HepG2 (cell line): ENCODE measurements around the gene COPZ2. TPM values are rescaled to one million over a fixed set of nuclear protein-coding genes. Genes with fewer than 3 reads are reported as not detected.

Source experiments
- CTCF ChIP-seq: sonication (generic); formaldehyde crosslinking; IDR thresholded peaks from 2 replicates; pipeline ENCODE4 v1.5.0; 2020; ENCODE audit warnings: mild to moderate bottlenecking, missing genetic modification reagents, moderate library complexity
- EZH2 ChIP-seq: conservative IDR thresholded peaks from 2 replicates; pipeline ENCODE4 v1.6.1; 2012; ENCODE audit warnings: mild to moderate bottlenecking, low read depth, low read length, moderate library complexity
- GABPB1 ChIP-seq: IDR thresholded peaks from 2 replicates; pipeline ENCODE4 v1.6.1; 2016; ENCODE audit warnings: mild to moderate bottlenecking, missing genetic modification reagents, moderate library complexity, missing compliant biosample characterization
- MEIS1 ChIP-seq: sonication (generic); formaldehyde crosslinking; IDR thresholded peaks from 2 replicates; pipeline ENCODE4 v1.9.0; 2021; ENCODE audit warnings: mild to moderate bottlenecking, missing genetic modification reagents, moderate library complexity, borderline replicate concordance
- NCOA1 ChIP-seq: sonication (generic); formaldehyde crosslinking; IDR thresholded peaks from 2 replicates; pipeline ENCODE4 v1.9.0; 2021; ENCODE audit warnings: missing genetic modification reagents
- SALL1 ChIP-seq: sonication (generic); formaldehyde crosslinking; IDR thresholded peaks from 2 replicates; pipeline ENCODE4 v1.8.0; 2022; ENCODE audit warnings: mild to moderate bottlenecking, missing genetic modification reagents
- SMARCC2 ChIP-seq: fragments of 450-650 bp; IDR thresholded peaks from 2 replicates; pipeline ENCODE4 v1.6.1; 2017; ENCODE audit warnings: antibody characterized with exemption, mild to moderate bottlenecking
- SMC3 ChIP-seq: IDR thresholded peaks from 2 replicates; pipeline ENCODE4 v1.6.1; 2011; ENCODE audit warnings: low read length, improper control_type of control experiment
- YEATS2 ChIP-seq: sonication (generic); formaldehyde crosslinking; IDR thresholded peaks from 2 replicates; pipeline ENCODE4 v1.4.0; 2020; ENCODE audit warnings: missing genetic modification reagents, borderline replicate concordance
- YEATS4 ChIP-seq: sonication (generic); formaldehyde crosslinking; IDR thresholded peaks from 2 replicates; pipeline ENCODE4 v1.4.0; 2020; ENCODE audit warnings: missing genetic modification reagents, borderline replicate concordance
- ZFY ChIP-seq: sonication (generic); formaldehyde crosslinking; IDR thresholded peaks from 2 replicates; pipeline ENCODE4 v1.4.0; 2020; ENCODE audit warnings: missing genetic modification reagents
- polyA plus RNA-seq, 8 experiments: library from polyadenylated mRNA; depleted of rRNA in 3 of 8; stranded (reverse) in 7 of 8; unstranded in 1 of 8; fragments of >200 nt; fragmentation: Illumina TruSeq in 4 of 8; extraction: Trizol in 4 of 8; gene quantifications; 2 replicates each; pipeline versions ENCODE4 v1.2.1 to v1.2.3, GENCODE V29; 2011 to 2016; ENCODE audit warnings: low read depth in 4 of 8, missing spikeins in 1 of 8, mixed read lengths in 1 of 8; ENCODE audit not compliant: insufficient read depth in 1 of 8
- total RNA-seq, 5 experiments: library from RNA; depleted of rRNA; stranded (reverse); fragments of >200 nt; fragmentation: Illumina TruSeq; extraction: Trizol; gene quantifications; 2 replicates each; pipeline ENCODE4 v1.2.3, GENCODE V29; 2016; ENCODE audit warnings: low read depth in 1 of 5
- TF ChIP-seq, protein P1 (sequence below): sonication (generic); formaldehyde crosslinking; IDR thresholded peaks from 2 replicates; pipeline ENCODE4 v1.4.0; 2020; ENCODE audit warnings: missing genetic modification reagents, borderline replicate concordance
- TF ChIP-seq, protein P2 (sequence below): sonication (generic); formaldehyde crosslinking; IDR thresholded peaks from 2 replicates; pipeline ENCODE4 v1.5.1; 2020; ENCODE audit warnings: missing genetic modification reagents, mild to moderate bottlenecking, borderline replicate concordance

COPZ2 gene
- total and polyA plus RNA-seq, 2 of the 13 experiments (the other 11 are each of a cell fraction or from before 2014, with no cell fraction given) = 0.61 to 1.5 TPM

DNA sequence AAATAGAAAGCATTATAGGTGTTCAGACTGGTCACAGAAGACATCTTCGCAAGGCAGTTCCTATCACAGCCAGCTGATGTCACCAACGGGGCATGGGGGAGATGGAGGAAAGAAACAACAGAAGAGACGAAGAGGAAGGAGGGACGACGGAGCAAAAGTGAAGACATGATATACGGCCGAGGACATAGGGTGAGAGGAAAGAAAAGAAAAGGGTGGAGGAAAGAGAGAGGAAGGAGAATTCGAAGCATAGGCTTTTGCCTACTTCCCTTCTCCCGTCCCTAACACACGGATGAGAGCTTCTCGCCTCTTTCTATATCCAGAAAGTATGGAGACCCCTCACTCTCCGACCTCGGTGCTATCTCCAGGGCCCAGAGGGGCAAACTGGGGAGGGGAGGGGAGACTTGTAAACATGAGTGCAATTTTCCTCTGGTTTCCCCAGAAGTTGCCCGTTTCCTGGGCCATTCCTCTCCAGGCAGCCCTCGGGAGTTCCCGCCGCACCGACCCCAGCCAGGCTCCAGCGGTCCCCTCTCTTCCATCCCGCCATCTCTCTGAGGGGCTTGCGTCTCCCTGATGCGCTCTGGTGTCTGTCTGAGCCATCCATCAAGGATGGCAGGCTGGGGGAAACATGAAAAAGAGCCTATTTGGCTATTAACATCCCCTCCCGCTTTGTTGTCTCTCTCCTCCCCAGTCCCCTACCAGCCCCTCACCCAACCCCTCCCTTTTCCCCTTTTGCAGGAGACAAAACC lies 26.0 kb downstream of the COPZ2 start (continued):
- TF ChIP-seq, protein P1, sequence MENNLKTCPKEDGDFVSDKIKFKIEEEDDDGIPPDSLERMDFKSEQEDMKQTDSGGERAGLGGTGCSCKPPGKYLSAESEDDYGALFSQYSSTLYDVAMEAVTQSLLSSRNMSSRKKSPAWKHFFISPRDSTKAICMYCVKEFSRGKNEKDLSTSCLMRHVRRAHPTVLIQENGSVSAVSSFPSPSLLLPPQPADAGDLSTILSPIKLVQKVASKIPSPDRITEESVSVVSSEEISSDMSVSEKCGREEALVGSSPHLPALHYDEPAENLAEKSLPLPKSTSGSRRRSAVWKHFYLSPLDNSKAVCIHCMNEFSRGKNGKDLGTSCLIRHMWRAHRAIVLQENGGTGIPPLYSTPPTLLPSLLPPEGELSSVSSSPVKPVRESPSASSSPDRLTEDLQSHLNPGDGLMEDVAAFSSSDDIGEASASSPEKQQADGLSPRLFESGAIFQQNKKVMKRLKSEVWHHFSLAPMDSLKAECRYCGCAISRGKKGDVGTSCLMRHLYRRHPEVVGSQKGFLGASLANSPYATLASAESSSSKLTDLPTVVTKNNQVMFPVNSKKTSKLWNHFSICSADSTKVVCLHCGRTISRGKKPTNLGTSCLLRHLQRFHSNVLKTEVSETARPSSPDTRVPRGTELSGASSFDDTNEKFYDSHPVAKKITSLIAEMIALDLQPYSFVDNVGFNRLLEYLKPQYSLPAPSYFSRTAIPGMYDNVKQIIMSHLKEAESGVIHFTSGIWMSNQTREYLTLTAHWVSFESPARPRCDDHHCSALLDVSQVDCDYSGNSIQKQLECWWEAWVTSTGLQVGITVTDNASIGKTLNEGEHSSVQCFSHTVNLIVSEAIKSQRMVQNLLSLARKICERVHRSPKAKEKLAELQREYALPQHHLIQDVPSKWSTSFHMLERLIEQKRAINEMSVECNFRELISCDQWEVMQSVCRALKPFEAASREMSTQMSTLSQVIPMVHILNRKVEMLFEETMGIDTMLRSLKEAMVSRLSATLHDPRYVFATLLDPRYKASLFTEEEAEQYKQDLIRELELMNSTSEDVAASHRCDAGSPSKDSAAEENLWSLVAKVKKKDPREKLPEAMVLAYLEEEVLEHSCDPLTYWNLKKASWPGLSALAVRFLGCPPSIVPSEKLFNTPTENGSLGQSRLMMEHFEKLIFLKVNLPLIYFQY = 0 out of 2 replicates have a peak, but pooled peaks have one; percentile 24
- TF ChIP-seq ZFY (CRISPR knock-in tag) (no peak), GABPB1 (CRISPR knock-in tag) (peak; percentile 8; the same call in 1 of the 2 replicates), NCOA1 (no peak), YEATS4 (CRISPR knock-in tag) (no peak), CTCF (peak; percentile 58), EZH2 (peak; percentile 72), SMARCC2 (no peak), YEATS2 (CRISPR knock-in tag) (no peak), SALL1 (CRISPR knock-in tag) (no peak), MEIS1 (CRISPR knock-in tag) (0 out of 2 replicates have a peak, but pooled peaks have one; percentile 19), SMC3 (peak; percentile 32; the same call in 1 of the 2 replicates)
- TF ChIP-seq, protein P2, sequence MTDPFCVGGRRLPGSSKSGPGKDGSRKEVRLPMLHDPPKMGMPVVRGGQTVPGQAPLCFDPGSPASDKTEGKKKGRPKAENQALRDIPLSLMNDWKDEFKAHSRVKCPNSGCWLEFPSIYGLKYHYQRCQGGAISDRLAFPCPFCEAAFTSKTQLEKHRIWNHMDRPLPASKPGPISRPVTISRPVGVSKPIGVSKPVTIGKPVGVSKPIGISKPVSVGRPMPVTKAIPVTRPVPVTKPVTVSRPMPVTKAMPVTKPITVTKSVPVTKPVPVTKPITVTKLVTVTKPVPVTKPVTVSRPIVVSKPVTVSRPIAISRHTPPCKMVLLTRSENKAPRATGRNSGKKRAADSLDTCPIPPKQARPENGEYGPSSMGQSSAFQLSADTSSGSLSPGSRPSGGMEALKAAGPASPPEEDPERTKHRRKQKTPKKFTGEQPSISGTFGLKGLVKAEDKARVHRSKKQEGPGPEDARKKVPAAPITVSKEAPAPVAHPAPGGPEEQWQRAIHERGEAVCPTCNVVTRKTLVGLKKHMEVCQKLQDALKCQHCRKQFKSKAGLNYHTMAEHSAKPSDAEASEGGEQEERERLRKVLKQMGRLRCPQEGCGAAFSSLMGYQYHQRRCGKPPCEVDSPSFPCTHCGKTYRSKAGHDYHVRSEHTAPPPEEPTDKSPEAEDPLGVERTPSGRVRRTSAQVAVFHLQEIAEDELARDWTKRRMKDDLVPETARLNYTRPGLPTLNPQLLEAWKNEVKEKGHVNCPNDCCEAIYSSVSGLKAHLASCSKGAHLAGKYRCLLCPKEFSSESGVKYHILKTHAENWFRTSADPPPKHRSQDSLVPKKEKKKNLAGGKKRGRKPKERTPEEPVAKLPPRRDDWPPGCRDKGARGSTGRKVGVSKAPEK (CRISPR knock-in tag) = 0 out of 2 replicates have a peak, but pooled peaks have one; percentile 62
